ENCODE measurements around the gene SH3RF1. TPM values are rescaled to one million over a fixed set of nuclear protein-coding genes. Genes with fewer than 3 reads are reported as not detected.

SH3RF1 gene
- total RNA-seq, 1 donor from 2014 or later = 13.0 TPM

GRCh38 chr4:169092889-169093522, 177.8 kb downstream of the SH3RF1 start:
- no peak for DNase-seq (ENCODE audit: low spot score in 2 of 2)
- peak; percentile 51 for FAIRE-seq

GRCh38 chr4:169090484-169091215, 180.1 kb downstream of the SH3RF1 start:
- DNase-seq (ENCODE audit: low spot score in 2 of 2) = no peak
- FAIRE-seq = no peak

GRCh38 chr4:169089004-169089403, 181.8 kb downstream of the SH3RF1 start:
- FAIRE-seq = no peak
- DNase-seq (ENCODE audit: low spot score in 2 of 2) = no peak

GRCh38 chr4:169084954-169085353, 185.8 kb downstream of the SH3RF1 start:
- DNase-seq (ENCODE audit: low spot score in 2 of 2) (no peak), FAIRE-seq (no peak)

GRCh38 chr4:169080981-169081380, 189.8 kb downstream of the SH3RF1 start:
- DNase-seq (ENCODE audit: low spot score in 2 of 2) (peak in 1 of 2 donors; percentile 34), FAIRE-seq (no peak)

GRCh38 chr4:169079942-169080827, 190.6 kb downstream of the SH3RF1 start:
- DNase-seq (ENCODE audit: low spot score in 2 of 2) (no peak), FAIRE-seq (no peak)

- no peak for DNase-seq (ENCODE audit: low spot score in 2 of 2)
- FAIRE-seq = no peak
Observed at GRCh38 chr4:169074117-169074516, 196.6 kb downstream of the SH3RF1 start.

GRCh38 chr4:169071747-169072146, 199.0 kb downstream of the SH3RF1 start:
- FAIRE-seq (no peak), DNase-seq (ENCODE audit: low spot score in 2 of 2) (no peak)

- no peak for FAIRE-seq
Observed at GRCh38 chr4:169070895-169071218, 199.9 kb downstream of the SH3RF1 start.

GRCh38 chr4:169070071-169070894, 200.5 kb downstream of the SH3RF1 start:
- no peak for FAIRE-seq
- DNase-seq (ENCODE audit: low spot score in 2 of 2) = no peak

More at GRCh38 chr4:169070895-169071218, 199.9 kb downstream of the SH3RF1 start:
- no peak for DNase-seq (ENCODE audit: low spot score in 2 of 2)

GRCh38 chr4:169068423-169068822, 202.3 kb downstream of the SH3RF1 start:
- DNase-seq (ENCODE audit: low spot score in 2 of 2) = no peak
- FAIRE-seq = no peak

- DNase-seq (ENCODE audit: low spot score in 2 of 2) (no peak), FAIRE-seq (no peak)
Observed at GRCh38 chr4:169066934-169067333, 203.8 kb downstream of the SH3RF1 start.

- DNase-seq (ENCODE audit: low spot score in 2 of 2) (no peak), FAIRE-seq (no peak)
Observed at GRCh38 chr4:169064296-169064695, 206.5 kb downstream of the SH3RF1 start.

- DNase-seq (ENCODE audit: low spot score in 2 of 2) (no peak), FAIRE-seq (no peak)
Observed at GRCh38 chr4:169063441-169063840, 207.3 kb downstream of the SH3RF1 start.

- FAIRE-seq (no peak), DNase-seq (ENCODE audit: low spot score in 2 of 2) (no peak)
Observed at GRCh38 chr4:169062897-169063244, 207.9 kb downstream of the SH3RF1 start.

GRCh38 chr4:169061386-169061785, 209.4 kb downstream of the SH3RF1 start:
- DNase-seq (ENCODE audit: low spot score in 2 of 2) = no peak
- FAIRE-seq = no peak

- DNase-seq (ENCODE audit: low spot score in 2 of 2) (no peak), FAIRE-seq (no peak)
Observed at GRCh38 chr4:169060391-169061091, 210.2 kb downstream of the SH3RF1 start.

- FAIRE-seq (no peak), DNase-seq (ENCODE audit: low spot score in 2 of 2) (no peak)
Observed at GRCh38 chr4:169059306-169060211, 211.2 kb downstream of the SH3RF1 start.

- DNase-seq (ENCODE audit: low spot score in 2 of 2) (no peak), FAIRE-seq (no peak)
Observed at GRCh38 chr4:169058312-169058711, 212.4 kb downstream of the SH3RF1 start.

Data from frontal cortex (tissue), 4 donors.